AG09319 (cell line): ENCODE data around the gene TNFRSF13B.
"Not testable (repeated sequence)": the region's sequence is repeated elsewhere in the genome, so short reads cannot be mapped to it uniquely, and the experiment has no call there.

ENCODE experiments used
- DNase-seq: peaks from one replicate; pipeline ENCODE4 v3.0.0-alpha.2; 2010; ENCODE audit warnings: low read depth; ENCODE audit errors: extremely low read depth
- CTCF ChIP-seq: IDR thresholded peaks from 2 replicates; pipeline ENCODE4 v1.5.1; 2011; ENCODE audit warnings: low read depth, mild to moderate bottlenecking, inconsistent platforms, low read length, moderate library complexity

The TNFRSF13B gene

GRCh38 chr17:16972346-16972745 lies 428 bp upstream of the TNFRSF13B start:
- no peak for TF ChIP-seq CTCF
- DNase-seq, result no peak

GRCh38 chr17:16969931-16970906 lies 1.7 kb downstream of the TNFRSF13B start:
- DNase-seq, result no peak

GRCh38 chr17:16968786-16969185 lies 3.1 kb downstream of the TNFRSF13B start:
- no peak for TF ChIP-seq CTCF
- no peak for DNase-seq

More at GRCh38 chr17:16969931-16970906, 1.7 kb downstream of the TNFRSF13B start:
- TF ChIP-seq CTCF, result no peak

- TF ChIP-seq CTCF, result no peak
- DNase-seq, result no peak
Measured at GRCh38 chr17:16962804-16963203, 9.1 kb downstream of the TNFRSF13B start.

GRCh38 chr17:16961792-16962191 lies 10.1 kb downstream of the TNFRSF13B start:
- DNase-seq, result no peak

GRCh38 chr17:16961022-16961421 lies 10.9 kb downstream of the TNFRSF13B start:
- not testable (repeated sequence) for DNase-seq

More at GRCh38 chr17:16961792-16962191, 10.1 kb downstream of the TNFRSF13B start:
- TF ChIP-seq CTCF, result no peak

- not testable (repeated sequence) for DNase-seq
Measured at GRCh38 chr17:16955011-16955410, 16.9 kb downstream of the TNFRSF13B start.

- TF ChIP-seq CTCF, result no peak
- no peak for DNase-seq
Measured at GRCh38 chr17:16954521-16954920, 17.4 kb downstream of the TNFRSF13B start.
